ENCODE measurements around the gene KDM4C.
"Not testable (repeated sequence)": the region's sequence is repeated elsewhere in the genome, so short reads cannot be mapped to it uniquely, and the experiment has no call there.

KDM4C gene

DNA sequence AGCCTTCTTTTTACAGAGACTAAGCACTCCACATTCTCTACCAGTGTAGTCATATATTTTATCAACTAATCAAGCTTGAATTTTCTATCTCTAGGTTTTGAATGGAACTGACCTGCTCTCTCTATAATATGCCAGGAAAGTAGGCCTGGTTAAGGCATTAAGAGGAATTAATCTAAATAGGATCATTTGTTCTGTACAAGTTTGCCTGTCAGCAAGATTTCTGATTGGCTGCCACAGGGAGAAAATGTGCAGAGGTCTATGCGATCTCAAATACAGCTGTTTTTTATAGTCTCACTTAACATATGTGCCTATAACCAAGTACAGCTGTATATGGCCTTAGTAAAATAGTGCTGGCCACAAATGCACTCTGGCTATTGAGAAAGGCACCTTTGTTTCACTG lies 418.8 kb downstream of the KDM4C start:
- DNase-seq = no peak

DNA sequence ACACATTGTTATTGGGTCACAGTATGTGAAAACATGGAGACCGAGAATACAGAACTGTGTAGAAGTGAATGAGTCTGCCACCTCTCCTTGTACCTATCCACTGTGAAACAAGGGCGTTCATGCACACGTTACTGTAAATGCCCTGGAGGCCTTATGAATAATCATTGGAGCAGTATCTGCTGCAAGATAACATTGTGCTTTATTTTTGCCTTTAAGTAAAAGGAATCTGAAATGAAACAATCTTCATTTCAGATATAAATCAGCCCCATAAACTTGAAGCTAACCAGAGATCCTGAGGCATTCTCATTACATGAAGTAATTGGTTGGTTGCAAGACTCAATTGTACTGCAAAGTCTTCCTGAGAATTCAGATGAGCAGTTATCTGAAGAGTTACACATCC lies 419.6 kb downstream of the KDM4C start:
- DNase-seq = no peak

DNA sequence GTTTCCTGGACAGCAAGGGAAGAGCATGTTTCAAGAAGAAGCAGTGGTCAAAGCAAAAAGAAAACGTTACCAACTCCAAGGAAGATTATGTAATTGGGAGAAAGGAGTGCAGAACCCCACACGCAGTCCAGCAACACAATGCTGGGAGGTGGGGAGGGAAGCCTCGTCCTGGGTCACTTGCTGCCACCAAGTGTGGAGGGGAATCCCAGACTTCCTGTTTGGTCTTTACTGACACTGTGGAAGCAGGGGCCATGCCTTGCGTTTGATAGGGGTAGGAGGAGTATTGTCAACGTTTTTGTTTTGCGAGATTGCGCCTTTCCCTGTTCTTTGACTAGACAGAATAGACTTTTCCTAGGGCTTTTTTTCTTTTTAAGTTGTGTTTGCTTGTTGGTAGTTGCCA lies 421.0 kb downstream of the KDM4C start:
- no peak for DNase-seq

DNA sequence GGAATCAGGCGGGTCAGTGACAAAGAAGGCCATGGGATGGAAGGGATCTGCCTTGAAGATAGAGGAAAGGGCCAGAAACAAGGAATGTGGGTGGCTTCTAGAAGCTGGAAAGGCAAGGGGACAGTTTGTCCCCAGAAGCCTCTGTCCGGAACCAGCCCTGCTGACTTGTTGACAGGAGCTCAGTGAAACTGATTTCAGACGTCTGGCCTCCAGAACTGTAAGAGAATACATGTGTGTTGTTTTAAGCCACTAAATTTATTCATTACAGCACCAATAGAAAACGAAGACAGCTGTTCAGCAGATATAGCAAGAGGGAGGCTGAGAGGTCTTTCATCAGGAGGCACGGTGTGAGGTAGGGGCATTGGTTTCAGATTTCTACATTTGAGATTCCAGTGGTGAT lies 422.5 kb downstream of the KDM4C start:
- DNase-seq = no peak

DNA sequence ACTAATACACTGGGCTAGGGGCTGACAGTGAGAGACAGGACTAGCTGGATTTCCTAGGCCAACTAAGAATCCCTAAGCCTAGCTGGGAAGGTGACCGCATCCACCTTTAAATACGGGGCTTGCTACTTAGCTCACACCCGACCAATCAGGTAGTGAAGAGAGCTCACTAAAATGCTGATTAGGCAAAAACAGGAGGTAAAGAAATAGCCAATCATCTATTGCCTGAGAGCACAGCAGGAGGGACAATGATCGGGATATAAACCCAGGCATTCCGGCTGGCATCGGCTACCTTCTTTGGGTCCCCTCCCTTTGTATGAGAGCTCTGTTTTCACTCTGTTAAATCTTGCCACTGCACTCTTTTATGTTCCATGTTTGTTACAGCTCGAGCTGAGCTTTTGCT lies 425.4 kb downstream of the KDM4C start:
- not testable (repeated sequence) for DNase-seq

DNA sequence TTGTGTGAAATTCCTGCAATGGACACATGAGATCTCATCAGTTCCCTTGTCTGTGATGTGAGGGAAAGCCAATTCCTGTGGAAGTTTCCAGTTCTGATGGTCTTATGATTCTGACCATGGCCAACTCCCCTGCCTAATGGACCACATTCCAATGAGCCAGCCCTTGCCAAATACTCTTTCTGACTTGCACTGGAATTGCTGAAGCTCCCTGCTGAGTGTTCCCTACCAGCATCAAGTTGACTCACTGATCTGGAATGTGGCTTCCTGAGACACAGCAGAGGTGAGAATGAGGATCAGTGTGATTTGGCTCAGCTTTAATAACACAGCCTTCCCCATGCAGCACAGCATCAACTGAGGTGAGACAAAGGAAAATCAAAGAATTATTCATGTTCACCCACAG lies 427.8 kb downstream of the KDM4C start:
- no peak for DNase-seq

DNA sequence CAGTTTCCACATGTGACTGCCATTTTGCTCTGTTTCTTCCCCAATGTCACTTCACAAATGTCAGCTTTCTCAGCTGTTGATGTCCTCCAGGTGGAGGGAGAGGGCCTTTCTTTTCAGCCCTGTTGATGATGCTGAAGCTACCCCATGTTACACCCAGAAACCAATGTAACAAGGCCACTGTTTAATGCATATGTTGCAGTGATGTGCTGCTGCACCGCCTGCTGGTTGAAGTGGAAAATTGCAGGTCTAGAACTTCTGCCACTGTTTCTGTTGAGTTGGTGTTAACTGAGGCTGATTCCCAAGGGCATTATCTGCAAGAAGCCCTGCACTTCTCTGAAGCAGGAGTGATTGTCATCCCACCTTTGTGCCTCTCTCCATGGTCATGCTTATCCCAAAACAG lies 428.4 kb downstream of the KDM4C start:
- DNase-seq = peak; percentile 79

DNA sequence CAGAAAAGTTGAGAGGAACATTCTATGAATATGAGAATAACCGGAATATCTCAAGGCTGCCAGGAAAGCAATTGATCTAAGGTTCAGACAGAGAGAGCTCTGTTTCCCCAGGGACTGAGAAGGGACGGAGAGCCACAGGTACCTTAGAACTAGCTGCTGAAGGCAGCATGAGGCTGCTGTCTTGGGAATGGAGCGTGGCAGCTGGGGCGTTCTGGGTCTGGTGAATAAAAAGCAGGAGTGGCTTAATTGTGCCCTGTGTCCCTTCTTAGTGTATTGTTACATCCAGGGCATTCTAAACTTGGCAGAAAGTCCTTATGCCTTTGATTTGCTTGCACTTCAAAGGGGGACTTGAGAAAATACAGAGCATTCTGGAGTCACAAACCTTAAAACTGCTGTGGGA lies 434.5 kb downstream of the KDM4C start:
- no peak for DNase-seq

DNA sequence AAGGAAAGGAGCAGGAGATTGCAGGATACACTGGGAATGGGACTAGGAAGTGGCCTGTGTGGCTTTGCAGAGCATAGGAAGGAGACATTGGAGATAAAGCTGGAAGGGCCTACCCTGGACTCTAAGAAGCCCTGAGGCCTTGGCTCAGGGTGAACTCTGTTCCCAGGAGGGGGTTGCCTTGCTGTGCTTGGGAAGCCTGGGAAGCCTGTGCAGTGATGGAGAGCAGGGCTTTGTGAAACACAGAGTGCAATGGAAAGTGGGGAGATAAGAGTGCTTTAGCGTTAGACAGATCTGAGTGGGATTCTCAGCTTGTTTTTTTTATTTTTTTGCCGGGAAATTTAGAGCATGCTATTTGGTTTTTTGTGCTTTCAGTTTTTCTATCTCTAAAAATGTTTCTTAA lies 437.8 kb downstream of the KDM4C start:
- no peak for DNase-seq

DNA sequence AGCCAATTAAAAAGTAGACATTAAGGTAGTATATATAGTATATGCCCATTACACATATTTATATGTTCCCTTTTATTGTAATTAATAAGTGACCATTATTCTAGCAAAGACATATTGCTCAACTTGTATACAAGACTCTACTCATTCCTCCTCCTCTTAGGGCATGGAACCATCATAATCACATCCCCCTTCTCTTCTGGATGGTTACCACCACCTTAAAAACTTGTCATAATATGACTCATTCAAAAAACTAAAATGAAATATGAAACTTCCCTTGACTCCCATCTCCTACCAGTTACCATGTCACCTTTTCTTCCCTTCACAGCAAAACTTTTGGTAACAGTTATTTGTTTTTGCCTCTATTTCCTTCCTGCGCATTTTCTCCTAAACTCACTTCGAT lies 438.7 kb downstream of the KDM4C start:
- DNase-seq = no peak

DNA sequence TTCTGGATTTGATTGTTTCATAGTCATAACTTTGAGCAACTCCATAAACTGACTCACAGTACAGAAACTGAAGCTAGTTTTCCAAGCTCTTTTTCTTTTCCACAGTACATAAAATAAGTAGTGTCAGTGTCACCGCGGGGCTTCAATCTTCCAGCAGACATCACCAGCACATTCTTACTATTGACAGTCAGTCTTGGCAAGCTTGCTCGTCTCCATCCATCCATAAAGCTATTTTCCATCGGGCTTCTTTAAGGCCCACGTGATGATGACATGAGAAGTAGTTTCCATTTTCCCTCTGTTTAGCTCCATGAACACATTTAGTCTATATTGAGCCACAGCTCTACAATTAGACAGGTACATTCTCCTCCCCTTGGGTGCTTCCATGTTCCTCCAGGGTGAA lies 443.4 kb downstream of the KDM4C start:
- DNase-seq = no peak

DNA sequence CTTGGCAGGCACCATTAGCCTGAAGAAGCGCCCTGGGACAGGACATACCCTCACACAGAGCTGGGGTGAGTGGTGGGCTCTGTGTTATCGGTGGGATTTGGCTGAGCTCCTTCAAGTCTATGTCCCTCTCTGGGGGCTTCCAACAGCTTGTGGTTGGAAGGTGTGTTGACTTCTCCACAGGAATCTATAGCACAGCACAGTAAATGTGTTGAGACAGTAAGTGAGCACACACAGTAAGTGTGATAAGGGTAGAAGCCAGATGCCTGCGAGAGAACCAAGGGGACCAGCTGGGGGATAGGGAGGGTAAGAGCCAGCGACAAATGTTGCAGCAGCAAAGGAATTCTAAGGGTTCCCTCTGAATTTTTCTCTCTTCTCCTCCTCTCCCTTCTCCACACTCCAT lies 448.0 kb downstream of the KDM4C start:
- DNase-seq = no peak

DNA sequence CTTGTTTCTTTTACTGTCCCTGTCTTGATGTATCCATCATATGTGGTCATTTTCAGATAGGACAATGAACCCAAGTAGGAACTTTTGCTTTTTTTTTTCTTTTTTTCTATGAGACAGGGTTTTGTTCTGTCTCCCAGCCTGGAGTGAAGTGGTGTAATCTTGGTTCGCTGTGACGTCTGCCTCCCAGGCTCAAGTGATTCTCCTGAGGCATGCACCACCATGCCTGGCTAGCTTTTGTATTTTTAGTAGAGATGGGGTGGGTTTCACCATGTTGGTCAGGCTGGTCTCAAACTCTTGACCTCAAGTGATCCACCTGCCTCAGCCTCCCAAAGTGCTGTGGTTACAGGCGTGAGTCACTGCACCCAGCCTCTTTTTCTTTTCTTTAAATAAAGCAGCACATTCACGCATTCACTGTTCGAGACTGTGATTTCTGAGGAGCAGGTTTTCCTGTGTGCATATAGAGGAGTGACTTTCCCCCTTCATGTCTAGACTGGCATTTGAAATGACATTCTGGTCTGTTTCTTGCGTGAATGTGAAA lies 448.5 kb downstream of the KDM4C start:
- DNase-seq = no peak

DNA sequence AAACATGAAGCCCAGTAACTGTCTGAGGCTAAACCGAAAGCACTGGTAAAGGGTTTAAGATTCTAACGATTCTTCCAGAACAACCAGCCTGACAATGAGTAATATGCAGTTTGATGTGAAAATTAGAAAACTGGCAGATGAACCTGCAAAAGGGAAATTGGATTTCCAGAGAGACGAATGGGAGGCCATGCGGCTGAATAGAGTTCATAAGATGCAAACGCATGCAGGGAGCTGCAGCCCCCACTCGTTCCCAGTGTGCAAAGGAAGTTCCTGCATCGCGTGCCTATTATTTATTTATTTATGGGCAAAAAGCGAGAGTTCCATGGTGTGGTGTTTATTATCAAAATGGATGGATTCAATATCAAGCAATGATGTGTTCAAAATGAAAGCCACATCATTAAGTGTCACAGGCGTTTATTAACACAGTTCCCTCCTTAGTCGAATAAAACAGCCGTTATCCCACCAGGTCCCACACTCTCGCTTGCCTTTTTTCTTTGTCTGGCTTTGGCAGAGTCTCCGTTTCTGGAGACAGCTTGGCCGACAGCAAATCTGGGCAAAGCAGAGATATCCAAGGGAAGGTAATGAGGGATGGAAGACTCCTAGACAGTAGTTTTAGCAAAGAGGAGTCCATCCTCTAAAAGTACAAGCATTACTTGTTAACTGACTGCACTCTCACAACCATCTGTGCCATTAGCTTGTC lies 451.4 kb downstream of the KDM4C start:
- DNase-seq = no peak

DNA sequence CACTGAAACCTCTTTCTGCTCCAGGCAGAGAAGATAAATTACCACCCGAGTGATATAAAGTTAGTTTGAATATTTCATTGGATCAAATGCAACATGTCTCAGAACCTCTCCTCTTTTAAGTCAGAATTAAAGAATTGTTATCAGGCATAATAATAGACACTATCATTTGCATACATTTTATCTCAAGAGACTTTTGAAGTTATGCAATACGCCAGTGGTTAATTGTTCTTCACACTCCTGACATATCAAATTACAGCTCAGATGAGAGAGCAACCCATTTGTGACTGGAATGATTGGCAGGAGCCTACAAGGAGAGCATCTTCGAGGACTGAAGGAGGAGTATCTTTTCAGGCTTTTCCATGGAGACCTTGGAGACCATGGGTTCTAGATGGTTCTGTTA lies 452.2 kb downstream of the KDM4C start:
- no peak for DNase-seq

DNA sequence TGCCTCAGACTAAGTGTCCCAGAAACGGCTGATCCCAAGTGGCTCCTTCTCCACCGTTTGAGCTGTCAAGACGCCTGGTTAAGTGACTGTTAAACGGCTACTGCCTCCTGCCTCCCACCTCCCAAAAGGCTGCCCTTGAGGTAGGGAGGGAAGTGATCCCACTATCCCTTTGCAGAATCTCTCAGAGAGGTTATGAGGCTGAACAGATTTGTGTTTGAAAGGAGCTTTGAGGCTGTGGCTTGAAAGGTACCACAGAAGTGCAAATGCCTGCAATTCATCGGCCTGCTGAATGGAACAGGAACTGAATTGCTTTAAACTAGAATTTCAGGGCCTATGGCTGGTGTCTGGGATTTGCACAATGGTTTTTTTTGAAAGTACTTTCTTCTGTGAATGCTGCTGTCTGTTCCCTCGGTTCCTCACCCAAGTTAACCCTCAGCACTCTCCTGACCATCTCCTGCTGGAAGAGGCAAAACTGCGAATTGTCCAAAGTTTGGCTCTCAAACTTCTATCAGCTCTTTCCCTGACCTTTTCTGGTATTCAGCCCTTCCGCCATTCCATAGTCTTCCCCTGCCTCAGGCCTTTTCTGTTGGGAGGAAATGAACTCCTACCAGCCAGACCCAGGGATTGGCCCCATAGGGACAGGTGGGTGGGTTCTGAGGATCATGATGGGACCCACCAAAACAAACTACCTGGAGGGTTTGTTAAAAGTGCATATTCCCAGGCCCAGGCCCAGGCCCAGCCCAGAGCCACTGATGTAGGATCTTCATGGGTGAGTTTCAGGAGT lies 453.3 kb downstream of the KDM4C start:
- DNase-seq = no peak

DNA sequence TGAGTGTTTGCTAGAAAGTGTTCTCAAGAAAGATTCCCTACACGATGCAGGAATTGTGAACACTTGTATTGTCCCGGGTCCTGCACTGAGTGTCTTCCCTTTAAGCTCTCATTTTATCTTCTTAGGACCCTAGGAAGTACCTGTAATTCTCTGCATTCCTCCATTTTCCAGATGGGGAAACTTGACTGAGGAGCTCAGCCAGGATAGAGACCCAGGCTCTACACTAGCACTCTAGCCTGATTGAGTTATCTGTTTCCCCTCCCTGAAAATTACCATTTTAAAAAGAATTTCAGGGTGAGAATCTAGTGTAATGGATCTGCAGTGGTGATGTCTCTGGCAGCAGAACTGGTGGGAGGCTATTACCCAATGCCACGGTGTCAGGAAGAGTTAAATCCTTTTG lies 453.9 kb downstream of the KDM4C start:
- no peak for DNase-seq

DNA sequence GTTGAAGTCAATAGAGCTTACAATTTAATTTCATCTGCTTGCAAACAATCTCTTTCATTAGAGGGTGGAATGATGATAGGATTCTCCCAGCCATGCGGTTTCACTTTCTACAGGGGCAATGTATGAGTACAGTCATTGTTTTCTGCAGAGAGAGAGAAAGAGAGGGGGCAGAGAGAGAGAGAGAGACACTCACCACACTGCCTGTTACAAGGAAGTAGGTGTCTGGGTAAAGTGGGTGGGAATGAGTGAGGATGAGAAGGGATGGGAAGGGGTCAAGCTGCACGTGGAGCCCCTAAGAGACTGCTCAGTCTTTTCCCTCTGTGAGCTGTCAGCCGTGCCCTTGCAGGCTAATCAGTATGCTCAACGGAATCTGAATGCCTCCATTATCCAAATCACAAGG lies 454.3 kb downstream of the KDM4C start:
- DNase-seq = no peak

DNA sequence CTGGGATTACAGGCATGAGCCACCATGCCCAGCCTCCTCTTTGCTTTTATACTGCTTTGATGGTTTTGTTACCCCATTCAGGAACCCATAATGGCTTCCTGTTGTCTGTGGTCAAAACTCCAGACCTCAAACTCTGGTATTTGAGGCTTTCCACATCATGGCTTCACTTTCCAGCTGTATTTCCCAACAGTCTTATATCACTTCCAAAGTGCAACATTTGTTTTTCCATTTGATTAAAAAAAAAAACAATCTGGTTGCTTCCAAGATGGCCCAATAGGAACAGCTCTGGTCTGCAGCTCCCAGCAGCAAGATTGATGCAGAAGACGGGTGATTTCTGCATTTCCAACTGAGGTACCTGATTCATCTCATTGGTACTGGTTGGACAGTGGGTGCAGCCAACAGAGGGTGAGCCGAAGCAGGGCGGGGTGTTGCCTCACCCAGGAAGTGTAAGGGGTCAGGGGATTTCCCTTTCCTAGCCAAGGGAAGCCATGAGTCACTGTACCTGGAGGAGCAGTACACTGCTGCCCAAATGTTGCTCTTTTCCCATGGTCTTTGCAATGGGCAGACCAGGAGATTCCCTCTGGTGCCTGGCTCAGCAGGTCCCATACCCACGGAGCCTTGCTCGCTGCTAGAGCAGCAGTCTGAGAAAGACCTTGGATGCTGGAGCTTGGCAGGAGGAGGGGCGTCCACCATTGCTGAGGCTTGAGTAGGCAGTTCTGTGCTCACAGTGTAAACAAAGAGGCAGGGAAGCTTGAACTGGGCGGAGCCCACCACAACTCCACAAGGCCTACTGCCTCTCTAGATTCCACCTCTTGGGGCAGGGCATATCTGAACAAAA lies 458.4 kb downstream of the KDM4C start:
- peak; percentile 60 for DNase-seq

DNA sequence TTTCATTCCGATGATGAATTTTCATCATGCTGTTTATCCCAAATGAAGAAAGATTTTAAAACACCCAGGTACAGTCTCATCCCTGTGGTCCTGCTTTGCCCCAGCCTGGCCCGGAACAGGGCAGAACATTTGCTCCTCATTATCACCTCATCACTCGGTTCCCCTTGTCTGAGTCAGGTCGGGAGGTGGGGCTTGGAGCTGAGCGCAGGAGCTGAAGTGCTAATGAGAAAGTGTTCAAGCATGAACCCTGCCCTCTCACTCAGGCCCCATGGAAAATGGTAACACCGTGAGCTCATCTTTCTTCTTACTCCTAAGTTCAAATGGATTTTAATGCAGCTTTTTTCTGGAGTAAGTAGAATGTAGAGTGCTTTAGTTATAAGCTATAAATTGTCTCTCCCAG lies 466.2 kb downstream of the KDM4C start:
- no peak for DNase-seq

Data from hematopoietic multipotent progenitor cell treated with erythropoietin and hydrocortisone succinate and interleukin-3 and kit ligand, for 8 days (in vitro differentiated cells).